GM18907 (cell line): ENCODE results near the gene PARS2.

ENCODE experiments used
- ATAC-seq: cut with Tn5 transposase; IDR thresholded peaks from one replicate; pipeline ENCODE4 v1.9.1; 2021; ENCODE audit warnings: mild to moderate bottlenecking, moderate library complexity; ENCODE audit not compliant: unreplicated experiment

PARS2 gene

GRCh38 chr1:54742282-54742681, 22.0 kb downstream of the PARS2 start:
- ATAC-seq, result no peak

DNA sequence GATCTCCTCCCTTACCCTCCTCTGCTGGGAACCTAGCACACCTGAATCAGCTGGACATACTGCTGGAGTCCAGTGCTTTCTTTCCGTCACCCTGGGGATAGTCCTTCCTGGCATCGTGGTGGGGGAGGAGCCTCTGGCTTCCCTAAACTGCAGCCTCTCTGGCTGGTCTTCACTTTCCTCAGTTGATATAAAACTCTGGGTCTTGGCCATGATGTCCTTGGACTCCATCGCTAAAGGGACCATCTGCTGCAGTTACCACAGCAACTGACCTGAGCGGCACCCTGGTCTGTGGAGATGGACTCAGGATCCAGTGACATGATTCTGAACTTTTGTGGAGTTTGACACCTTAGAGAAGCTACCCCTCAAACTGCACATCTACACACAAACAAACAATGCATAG, 22.8 kb downstream of the PARS2 start:
- ATAC-seq, result no peak

DNA sequence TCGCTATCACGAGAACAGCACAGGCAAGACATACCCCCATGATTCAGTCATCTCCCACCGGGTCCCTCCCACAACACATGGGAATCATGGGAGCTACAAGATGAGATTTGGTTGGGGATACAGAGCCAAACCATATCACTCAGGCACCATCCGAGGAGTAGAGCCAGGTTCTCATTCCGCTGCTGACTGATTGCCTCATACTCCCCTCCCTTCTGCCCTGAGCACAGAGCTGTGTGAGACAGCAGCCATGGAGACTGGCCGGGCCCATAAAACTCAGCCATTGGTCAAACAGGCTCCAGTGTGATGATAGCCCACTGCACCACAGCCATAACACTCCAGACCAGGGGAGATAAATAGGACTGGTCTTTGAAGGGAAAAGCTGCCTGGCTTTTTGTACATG, 26.1 kb downstream of the PARS2 start:
- ATAC-seq, result no peak

- ATAC-seq, result no peak
Measured at GRCh38 chr1:54736685-54737084, 27.6 kb downstream of the PARS2 start.

GRCh38 chr1:54728027-54728426, 36.3 kb downstream of the PARS2 start:
- ATAC-seq, result no peak

- ATAC-seq, result no peak
Measured at GRCh38 chr1:54724771-54725170, 39.6 kb downstream of the PARS2 start.

- ATAC-seq, result no peak
Measured at GRCh38 chr1:54723985-54724384, 40.3 kb downstream of the PARS2 start.

GRCh38 chr1:54721719-54722118, 42.6 kb downstream of the PARS2 start:
- no peak for ATAC-seq

DNA sequence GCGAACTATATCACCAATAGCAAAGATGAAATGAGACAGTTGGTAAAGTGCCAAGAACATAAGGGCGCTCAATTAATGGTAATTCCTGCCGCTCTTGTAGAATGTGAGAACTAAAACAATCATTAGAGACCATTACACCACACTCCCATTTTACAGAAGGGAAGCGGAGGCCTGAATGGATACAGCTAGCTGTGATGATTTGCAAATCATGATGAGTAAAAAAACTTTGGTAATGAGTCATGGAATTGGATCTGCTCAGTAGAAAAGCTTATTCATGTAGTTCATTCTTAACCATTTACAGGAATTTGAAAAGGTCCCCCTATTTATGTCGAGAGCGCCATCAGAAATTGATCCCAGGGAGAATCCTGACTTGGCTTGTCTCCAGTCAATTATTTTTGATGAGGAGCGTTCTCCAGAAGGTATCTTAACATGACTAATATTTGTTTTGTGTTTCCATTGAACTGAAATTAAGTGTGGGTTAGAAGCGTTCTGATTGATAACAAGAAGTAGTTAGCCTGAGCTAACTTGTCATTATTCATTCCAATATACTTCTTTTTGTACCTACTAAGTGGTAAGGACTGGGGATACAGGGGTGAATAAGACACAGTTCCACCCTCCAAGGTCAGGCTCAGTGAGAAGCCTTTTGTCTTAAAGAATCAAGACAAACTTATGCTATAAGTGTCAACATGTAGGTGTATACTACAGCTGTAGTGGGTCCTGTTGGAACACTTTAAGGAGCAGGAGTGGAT, 47.9 kb downstream of the PARS2 start:
- no peak for ATAC-seq

DNA sequence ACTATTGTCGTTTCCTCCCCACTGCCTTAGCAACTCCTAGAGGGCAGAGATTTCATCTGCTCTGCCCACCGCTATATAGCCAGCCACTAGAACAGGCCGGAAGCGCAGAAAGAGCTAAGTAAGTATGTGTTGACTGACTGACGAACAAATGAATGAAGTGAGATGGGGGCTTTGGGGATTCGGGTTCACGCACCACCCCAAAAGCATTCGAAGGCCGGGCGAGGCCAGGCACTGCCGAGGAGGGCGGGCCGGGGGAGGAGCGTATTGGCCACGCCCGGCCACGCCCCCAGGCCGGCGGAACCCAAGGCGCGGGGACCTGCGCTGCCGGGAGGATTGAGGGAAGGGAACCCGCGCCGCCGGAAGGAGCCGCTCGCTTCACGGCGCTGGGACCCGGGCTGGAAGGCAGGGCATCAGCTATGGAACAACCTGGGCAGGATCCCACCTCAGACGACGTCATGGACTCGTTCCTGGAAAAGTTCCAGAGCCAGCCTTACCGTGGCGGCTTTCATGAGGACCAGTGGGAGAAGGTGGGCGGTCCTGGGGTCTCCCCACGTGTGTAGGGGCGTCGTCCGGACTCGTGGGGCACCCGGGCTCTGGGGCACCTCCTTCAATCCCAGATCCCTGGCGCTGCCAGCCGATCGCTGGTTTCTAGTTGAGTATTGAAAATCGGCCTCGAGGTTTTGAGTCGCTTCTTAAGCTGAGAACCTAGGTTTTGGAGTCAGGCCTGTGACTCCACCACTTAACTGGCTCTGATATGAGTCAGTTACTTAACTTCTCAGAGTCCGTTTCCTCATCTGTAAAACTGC, 48.6 kb downstream of the PARS2 start, which contains the start of gene TTC4:
TTC4 (plus strand) TSS at position 369 of the 806 bp plus-strand sequence; CDS start at position 417, 48 bp downstream.
- peak; percentile 97 for ATAC-seq

- ATAC-seq, result no peak
Measured at GRCh38 chr1:54714881-54715492, 49.3 kb downstream of the PARS2 start.

DNA sequence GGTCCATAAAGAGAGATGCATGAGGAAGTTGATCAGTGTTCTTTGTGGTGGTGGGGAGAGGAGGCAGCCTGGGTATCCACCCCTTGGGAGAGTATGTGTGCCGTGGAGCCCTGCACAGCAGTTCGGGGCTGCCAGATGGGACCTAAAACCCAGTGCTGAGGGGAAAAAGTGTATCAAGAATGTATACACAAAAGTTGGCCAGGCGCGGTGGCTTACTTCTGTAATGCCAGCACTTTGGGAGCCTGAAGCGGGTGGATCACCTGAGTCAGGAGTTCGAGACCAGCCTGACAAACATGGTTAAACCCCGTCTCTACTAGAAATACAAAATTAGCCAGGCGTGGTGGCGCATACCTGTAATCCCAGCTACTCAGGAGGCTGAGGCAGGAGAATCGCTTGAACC, 52.8 kb downstream of the PARS2 start:
- ATAC-seq, result no peak

- no peak for ATAC-seq
Measured at GRCh38 chr1:54710841-54711240, 53.5 kb downstream of the PARS2 start.

DNA sequence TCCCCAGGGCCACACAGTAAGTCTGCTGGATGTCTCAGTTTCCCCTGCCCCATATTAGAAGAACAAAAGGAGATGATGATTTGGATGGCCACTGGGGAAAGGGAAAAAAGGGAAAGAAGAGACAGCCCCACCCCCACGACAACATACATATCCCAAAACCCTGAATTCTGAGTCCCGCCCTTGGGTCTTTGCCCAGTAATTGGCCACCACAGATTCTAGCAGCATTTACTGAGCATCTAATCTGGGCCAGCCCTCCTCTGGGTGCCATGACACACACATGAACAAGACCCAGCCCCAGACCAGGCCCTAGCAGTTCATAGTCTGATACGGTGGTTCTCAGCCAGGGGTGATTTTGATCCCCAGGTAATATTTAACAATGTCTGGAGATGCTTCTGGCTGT, 53.9 kb downstream of the PARS2 start:
- ATAC-seq, result no peak

- no peak for ATAC-seq
Measured at GRCh38 chr1:54709547-54710292, 54.6 kb downstream of the PARS2 start.

DNA sequence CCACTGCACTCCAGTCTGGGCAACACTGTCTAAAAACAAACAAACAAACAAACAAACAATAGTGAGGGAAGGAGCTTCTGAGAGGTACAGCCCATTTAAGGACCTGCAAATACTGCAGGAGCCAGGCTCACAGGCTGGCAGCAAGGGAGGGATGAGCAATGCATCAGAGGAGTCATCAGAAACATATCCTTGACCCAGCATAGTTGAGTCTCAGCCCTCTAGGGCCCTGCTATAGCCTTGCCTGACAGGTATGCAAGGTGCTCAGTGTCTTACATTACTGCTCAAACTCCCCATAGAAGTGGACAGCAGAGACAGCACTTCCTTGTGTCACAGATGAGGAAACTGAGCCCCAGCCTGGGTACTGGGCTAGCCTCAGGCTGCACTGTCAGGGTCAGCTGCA, 55.9 kb downstream of the PARS2 start:
- ATAC-seq, result no peak
